Neuronal stem cell (in vitro differentiated cells): Measurements from ENCODE around the gene CHGA.
A peak's percentile ranks its signal among the peaks of the same experiment; 100 is the strongest.

ENCODE experiments used
- DNase-seq: peaks from one replicate; pipeline ENCODE4 v3.0.0-alpha.2; 2013; ENCODE audit warnings: low spot score
- H2AFZ ChIP-seq: one replicate; pipeline ENCODE4 v1.6.1; 2013; ENCODE audit warnings: mild to moderate bottlenecking, low read length, inconsistent platforms
- H2AK5ac ChIP-seq: 2 replicates; pipeline ENCODE4 v1.6.1; 2013; ENCODE audit warnings: low read depth, mild to moderate bottlenecking, inconsistent platforms, low read length, moderate library complexity, mixed read lengths
- H2BK120ac ChIP-seq: 2 replicates; pipeline ENCODE4 v1.6.1; 2013; ENCODE audit warnings: low read depth, mild to moderate bottlenecking, inconsistent platforms, low read length, moderate library complexity, mixed read lengths
- H2BK12ac ChIP-seq: one replicate; pipeline ENCODE4 v1.6.1; 2013; ENCODE audit warnings: low read length, inconsistent platforms
- H2BK15ac ChIP-seq: 2 replicates; pipeline ENCODE4 v1.6.1; 2013; ENCODE audit warnings: mild to moderate bottlenecking, low read length, inconsistent platforms, mixed read lengths
- H2BK5ac ChIP-seq: one replicate; pipeline ENCODE4 v1.6.1; 2013; ENCODE audit warnings: inconsistent platforms, mild to moderate bottlenecking, low read length, moderate library complexity
- H3K14ac ChIP-seq: one replicate; pipeline ENCODE4 v1.6.1; 2013; ENCODE audit warnings: low read length, inconsistent platforms
- H3K18ac ChIP-seq: 2 replicates; pipeline ENCODE4 v1.6.1; 2013; ENCODE audit warnings: low read length, inconsistent platforms
- H3K23ac ChIP-seq: 2 replicates; pipeline ENCODE4 v1.6.1; 2013; ENCODE audit warnings: low read depth, mild to moderate bottlenecking, mixed read lengths, low read length, inconsistent platforms; ENCODE audit not compliant: poor library complexity
- H3K27ac ChIP-seq: replicated peaks from 3 replicates; pipeline ENCODE4 v1.5.1; 2013; ENCODE audit warnings: low read length, inconsistent platforms
- H3K27me3 ChIP-seq, 3 experiments: 2 replicates each; pipeline ENCODE4 v1.6.1; 2013; ENCODE audit warnings: low read length in 3 of 3, mild to moderate bottlenecking in 2 of 3, inconsistent platforms in 1 of 3, low read depth in 1 of 3, mixed read lengths in 1 of 3, moderate library complexity in 1 of 3; ENCODE audit not compliant: control insufficient read depth in 3 of 3, insufficient read depth in 3 of 3
- H3K36me3 ChIP-seq, 2 donors: replicated peaks in 1 of 2; 2 replicates each; pipeline ENCODE4 v1.6.1; 2013; ENCODE audit warnings: low read length in 2 of 2; ENCODE audit not compliant: control insufficient read depth in 2 of 2, insufficient read depth in 2 of 2
- H3K4ac ChIP-seq: 2 replicates; pipeline ENCODE4 v1.6.1; 2013; ENCODE audit warnings: inconsistent platforms, mild to moderate bottlenecking, low read length, moderate library complexity
- H3K4me1 ChIP-seq, 2 donors: 1 replicate in 1 of 2; 2 replicates in 1 of 2; pipeline ENCODE4 v1.6.1; 2013; ENCODE audit warnings: low read length in 2 of 2, low read depth in 1 of 2; ENCODE audit not compliant: control insufficient read depth in 2 of 2, insufficient read depth in 1 of 2
- H3K4me2 ChIP-seq: one replicate; pipeline ENCODE4 v1.6.1; 2013; ENCODE audit warnings: mild to moderate bottlenecking, low read length, inconsistent platforms; ENCODE audit not compliant: insufficient read depth, poor library complexity, severe bottlenecking
- H3K4me3 ChIP-seq, 2 donors: 2 replicates each; pipeline ENCODE4 v1.5.1; 2013; ENCODE audit warnings: low read length in 2 of 2, mild to moderate bottlenecking in 2 of 2, inconsistent platforms in 1 of 2, moderate library complexity in 1 of 2
- H3K79me1 ChIP-seq: one replicate; pipeline ENCODE4 v1.6.1; 2013; ENCODE audit warnings: low read depth, mild to moderate bottlenecking, inconsistent platforms, low read length, moderate library complexity
- H3K9ac ChIP-seq: one replicate; pipeline ENCODE4 v1.6.1; 2013; ENCODE audit warnings: mild to moderate bottlenecking, low read depth, low read length, inconsistent platforms; ENCODE audit not compliant: poor library complexity
- H3K9me3 ChIP-seq, 2 donors: replicated peaks in 1 of 2; 2 replicates each; pipeline versions ENCODE3 to v1.6.1; 2013; ENCODE audit warnings: low read length in 2 of 2, mild to moderate bottlenecking in 2 of 2, inconsistent platforms in 1 of 2, low read depth in 1 of 2, mixed read lengths in 1 of 2, moderate library complexity in 1 of 2; ENCODE audit not compliant: control insufficient read depth in 2 of 2, insufficient read depth in 1 of 2
- H4K8ac ChIP-seq: one replicate; pipeline ENCODE4 v1.6.1; 2013; ENCODE audit warnings: low read depth, mild to moderate bottlenecking, inconsistent platforms, low read length, moderate library complexity
- H4K91ac ChIP-seq: one replicate; pipeline ENCODE4 v1.6.1; 2013; ENCODE audit warnings: low read length, low read depth, mild to moderate bottlenecking, inconsistent platforms; ENCODE audit not compliant: poor library complexity
- WGBS, 2 donors: extraction: QIAGEN DNeasy Blood & Tissue Kit; methylation state at CpG; one replicate each; pipeline ENCODE4 v1.1.7; 2013; ENCODE audit warnings: missing lambda C conversion rate in 2 of 2, mixed read lengths in 1 of 2; ENCODE audit not compliant: insufficient read length in 2 of 2, insufficient replicate concordance in 1 of 2; ENCODE audit errors: extremely low coverage in 2 of 2; 5-methylcytosine and 5-hydroxymethylcytosine counted together

The CHGA gene

DNA sequence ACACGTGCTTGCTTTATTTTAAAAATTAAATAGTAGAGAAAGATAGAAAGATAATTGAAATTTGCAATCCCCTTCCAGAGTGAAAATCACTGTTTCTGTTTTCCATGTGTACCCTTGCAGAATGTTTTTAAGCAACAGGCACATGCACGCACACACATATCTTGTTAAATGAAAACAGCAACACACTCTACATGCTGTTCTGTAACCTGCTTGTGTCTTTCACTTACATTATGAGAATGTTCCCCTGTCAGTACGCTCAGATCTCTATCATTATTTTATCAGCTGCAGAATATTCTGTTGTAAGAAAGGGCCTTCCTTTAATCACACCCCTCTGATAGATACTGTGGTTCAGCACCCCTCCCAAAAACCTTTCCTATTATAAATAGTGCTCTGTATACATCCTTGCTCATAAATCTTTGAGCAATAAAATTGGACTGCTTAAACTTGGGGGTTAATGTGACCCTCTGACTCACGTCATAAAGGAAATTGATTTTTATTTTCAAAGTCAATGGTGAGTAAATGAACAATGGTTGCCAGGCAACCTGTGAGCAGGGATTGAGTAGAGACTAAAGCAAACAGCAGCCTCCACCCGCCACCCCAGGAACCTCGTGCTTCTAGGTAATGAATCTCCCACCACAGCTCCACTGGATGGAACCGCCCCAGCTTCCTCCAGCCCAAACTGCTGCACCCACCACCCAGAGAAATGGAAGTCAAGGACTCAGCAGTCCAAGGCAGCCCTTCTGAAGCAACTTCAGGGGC, 31.9 kb upstream of the CHGA start:
- Histone ChIP-seq H3K27me3 (peaks cover 0 to 3% (median 0%) of the 10 kb centered on the region in 3 experiments), H3K9me3 (no peaks in the 10 kb centered on the region), H3K23ac (no peak overlapping the region), H3K4ac (no peak overlapping the region), H3K18ac (no peak overlapping the region), H3K79me1 (no peaks in the 10 kb centered on the region), H3K4me1 (peaks cover 0 to 7% of the 10 kb centered on the region in 2 donors), H4K8ac (no peak overlapping the region), H2AK5ac (no peak overlapping the region), H4K91ac (no peak overlapping the region), H2BK15ac (no peak overlapping the region), H2BK12ac (no peak overlapping the region), H3K4me2 (no peak overlapping the region), H3K27ac (no peak overlapping the region), H2BK120ac (no peak overlapping the region), H2AFZ (no peak overlapping the region), H3K14ac (no peak overlapping the region), H3K9ac (no peak overlapping the region), H2BK5ac (no peak overlapping the region), H3K36me3 (no peaks in the 10 kb centered on the region), H3K4me3 (no peak overlapping the region)
- no peak for DNase-seq
- 100% methylated on average over 1 of the region's 7 CpGs for WGBS, 2 donors

GRCh38 chr14:92892589-92892988, 30.4 kb upstream of the CHGA start:
- H3K4me2 ChIP-seq: no peak overlapping the region
- no peak overlapping the region for H3K27ac ChIP-seq
- no peak overlapping the region for H3K4me3 ChIP-seq
- H3K27me3 ChIP-seq: peaks cover 0 to 3% (median 0%) of the 10 kb centered on the region in 3 experiments
- no peak overlapping the region for H2BK12ac ChIP-seq
- H3K4me1 ChIP-seq: peaks cover 0 to 7% of the 10 kb centered on the region in 2 donors
- no peak overlapping the region for H4K8ac ChIP-seq
- no peaks in the 10 kb centered on the region for H3K36me3 ChIP-seq
- H2BK15ac ChIP-seq: no peak overlapping the region
- no peak for DNase-seq
- no peaks in the 10 kb centered on the region for H3K79me1 ChIP-seq
- H2AFZ ChIP-seq: no peak overlapping the region
- H2BK120ac ChIP-seq: no peak overlapping the region
- H3K4ac ChIP-seq: no peak overlapping the region
- H3K9ac ChIP-seq: no peak overlapping the region
- H2AK5ac ChIP-seq: no peak overlapping the region
- no peak overlapping the region for H3K18ac ChIP-seq
- no peak overlapping the region for H3K23ac ChIP-seq
- H3K14ac ChIP-seq: no peak overlapping the region
- H3K9me3 ChIP-seq: no peaks in the 10 kb centered on the region
- H4K91ac ChIP-seq: no peak overlapping the region
- no peak overlapping the region for H2BK5ac ChIP-seq

GRCh38 chr14:92895352-92895878, 27.5 kb upstream of the CHGA start:
- H3K27ac ChIP-seq: no peak overlapping the region
- H2AK5ac ChIP-seq: no peak overlapping the region
- no peak overlapping the region for H2BK120ac ChIP-seq
- H2AFZ ChIP-seq: no peak overlapping the region
- no peak overlapping the region for H3K9ac ChIP-seq
- H4K8ac ChIP-seq: no peak overlapping the region
- no peaks in the 10 kb centered on the region for H3K9me3 ChIP-seq
- H2BK12ac ChIP-seq: no peak overlapping the region
- H3K36me3 ChIP-seq: no peaks in the 10 kb centered on the region
- H3K18ac ChIP-seq: no peak overlapping the region
- peaks cover 0 to 3% (median 0%) of the 10 kb centered on the region in 3 experiments for H3K27me3 ChIP-seq
- H3K79me1 ChIP-seq: no peaks in the 10 kb centered on the region
- H3K23ac ChIP-seq: no peak overlapping the region
- WGBS, 2 donors: no CpG with 5 or more reads among the region's 4 CpGs
- no peak overlapping the region for H3K14ac ChIP-seq
- H2BK5ac ChIP-seq: no peak overlapping the region
- H3K4me2 ChIP-seq: no peak overlapping the region
- no peak for DNase-seq
- no peak overlapping the region for H4K91ac ChIP-seq
- no peak overlapping the region for H3K4me3 ChIP-seq
- H2BK15ac ChIP-seq: no peak overlapping the region
- no peak overlapping the region for H3K4ac ChIP-seq
- H3K4me1 ChIP-seq: peaks cover 0 to 7% of the 10 kb centered on the region in 2 donors

DNA sequence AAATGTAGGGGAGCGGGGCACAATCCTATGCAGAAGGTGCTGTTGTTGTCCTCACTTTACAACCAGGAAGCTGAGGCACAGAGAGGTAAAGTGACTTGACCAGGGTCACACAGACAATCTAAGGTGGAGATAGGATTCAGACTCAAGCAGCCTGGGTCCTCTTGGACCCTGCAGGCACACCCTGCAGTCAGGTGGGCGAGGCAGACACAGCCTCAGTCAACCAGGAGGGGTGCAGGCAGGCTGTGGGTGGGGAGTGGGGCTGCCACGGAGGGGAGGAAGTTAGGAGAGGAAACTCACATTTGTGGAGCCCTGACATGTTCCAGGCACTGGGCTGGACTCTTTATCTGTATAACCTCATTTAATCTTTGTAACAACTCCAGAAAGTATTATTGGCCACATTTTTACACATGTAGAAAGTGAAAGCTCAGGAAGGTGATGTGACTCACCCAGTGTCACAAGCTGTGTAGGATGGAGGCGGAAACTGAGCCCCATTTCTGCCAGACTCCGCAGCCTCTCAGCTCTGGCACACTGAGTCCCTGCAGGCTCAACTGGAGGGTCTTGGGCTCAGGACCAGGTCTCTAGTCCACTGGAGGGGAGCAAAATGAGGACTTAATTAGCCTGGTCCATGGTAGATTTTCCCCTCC, 24.9 kb upstream of the CHGA start:
- Histone ChIP-seq H3K4me1 (peaks cover 0 to 10% of the 10 kb centered on the region in 2 donors), H2BK12ac (no peak overlapping the region), H3K4ac (no peak overlapping the region), H3K79me1 (no peaks in the 10 kb centered on the region), H3K9ac (peak overlapping the region; percentile 15), H4K91ac (no peak overlapping the region), H3K4me3 (no peak overlapping the region), H3K27me3 (peaks cover 0 to 20% (median 1%) of the 10 kb centered on the region in 3 experiments), H3K18ac (no peak overlapping the region), H3K4me2 (no peak overlapping the region), H2BK5ac (no peak overlapping the region), H2AK5ac (no peak overlapping the region), H4K8ac (no peak overlapping the region), H3K23ac (no peak overlapping the region), H3K9me3 (peaks cover 0 to 2% of the 10 kb centered on the region in 2 donors), H2BK15ac (no peak overlapping the region), H2AFZ (no peak overlapping the region), H3K14ac (no peak overlapping the region), H2BK120ac (peak overlapping the region; percentile 51), H3K27ac (no peak overlapping the region), H3K36me3 (no peaks in the 10 kb centered on the region)
- no CpG with 5 or more reads among the region's 5 CpGs for WGBS, 2 donors
- DNase-seq: no peak
